Adrenal gland (tissue), 5 donors: ENCODE results near the gene TMC1.

ENCODE experiments used
- POLR2A ChIP-seq, 2 donors: fragments of 450-650 bp; IDR thresholded peaks; one replicate each; pipeline ENCODE4 v1.6.1; 2017; ENCODE audit warnings: antibody characterized with exemption in 2 of 2, mild to moderate bottlenecking in 2 of 2, moderate library complexity in 1 of 2
- TF ChIP-seq, protein P1 (sequence below), 6 experiments: fragments of 450-650 bp in 4 of 6; fragments of 200-600 bp in 2 of 6; sonication (generic) in 1 of 6; IDR thresholded peaks; 1 replicate in 5 of 6; 2 replicates in 1 of 6; pipeline versions ENCODE4 v1.5.1 to v1.8.0; 2016 to 2021; ENCODE audit warnings: antibody characterized with exemption in 6 of 6, mild to moderate bottlenecking in 2 of 6, moderate library complexity in 1 of 6
- donor health status: DM: no; HTN: no; CAD: no.

DNA sequence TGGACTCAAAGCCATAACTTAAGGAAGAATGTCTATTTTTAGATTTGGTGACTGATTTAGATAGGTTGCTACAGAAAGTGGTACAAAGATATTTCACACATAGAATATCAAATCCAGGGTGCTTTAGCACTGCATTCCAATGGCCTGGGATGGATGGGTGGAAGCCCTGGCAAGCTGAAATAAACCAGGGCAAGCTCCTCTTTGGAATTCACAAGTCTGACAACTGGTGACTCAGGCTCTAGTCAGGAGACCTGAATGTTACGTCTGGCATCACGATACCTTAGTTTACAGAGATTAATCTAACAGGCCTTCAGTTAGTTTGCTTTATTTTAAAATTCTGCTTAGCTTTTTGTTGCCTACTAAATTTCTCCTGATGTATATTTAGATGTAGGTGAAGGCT, 144.0 kb downstream of the TMC1 start:
- TF ChIP-seq, protein P1, sequence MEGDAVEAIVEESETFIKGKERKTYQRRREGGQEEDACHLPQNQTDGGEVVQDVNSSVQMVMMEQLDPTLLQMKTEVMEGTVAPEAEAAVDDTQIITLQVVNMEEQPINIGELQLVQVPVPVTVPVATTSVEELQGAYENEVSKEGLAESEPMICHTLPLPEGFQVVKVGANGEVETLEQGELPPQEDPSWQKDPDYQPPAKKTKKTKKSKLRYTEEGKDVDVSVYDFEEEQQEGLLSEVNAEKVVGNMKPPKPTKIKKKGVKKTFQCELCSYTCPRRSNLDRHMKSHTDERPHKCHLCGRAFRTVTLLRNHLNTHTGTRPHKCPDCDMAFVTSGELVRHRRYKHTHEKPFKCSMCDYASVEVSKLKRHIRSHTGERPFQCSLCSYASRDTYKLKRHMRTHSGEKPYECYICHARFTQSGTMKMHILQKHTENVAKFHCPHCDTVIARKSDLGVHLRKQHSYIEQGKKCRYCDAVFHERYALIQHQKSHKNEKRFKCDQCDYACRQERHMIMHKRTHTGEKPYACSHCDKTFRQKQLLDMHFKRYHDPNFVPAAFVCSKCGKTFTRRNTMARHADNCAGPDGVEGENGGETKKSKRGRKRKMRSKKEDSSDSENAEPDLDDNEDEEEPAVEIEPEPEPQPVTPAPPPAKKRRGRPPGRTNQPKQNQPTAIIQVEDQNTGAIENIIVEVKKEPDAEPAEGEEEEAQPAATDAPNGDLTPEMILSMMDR (IDR thresholded peaks at IDR 0.05) = no peak
- no peak for TF ChIP-seq POLR2A (IDR thresholded peaks at IDR 0.05)
